HG03045 (cell line): ENCODE measurements around the gene CHID1.

Source experiments
- ATAC-seq: cut with Tn5 transposase; IDR thresholded peaks from one replicate; pipeline ENCODE4 v1.9.1; 2021; ENCODE audit warnings: mild to moderate bottlenecking, moderate library complexity; ENCODE audit not compliant: unreplicated experiment

Gene CHID1

GRCh38 chr11:910044-910588 lies 494 bp downstream of the CHID1 start:
- ATAC-seq, result no peak

GRCh38 chr11:909406-909805 lies 1.2 kb downstream of the CHID1 start:
- ATAC-seq, result no peak

- ATAC-seq, result no peak
These were observed 2.3 kb downstream of the CHID1 start for GRCh38 chr11:908273-908672.

- no peak for ATAC-seq
These were observed 2.9 kb downstream of the CHID1 start for GRCh38 chr11:907668-908067.

GRCh38 chr11:905952-906351 lies 4.7 kb downstream of the CHID1 start:
- ATAC-seq, result no peak

GRCh38 chr11:904380-904779 lies 6.2 kb downstream of the CHID1 start:
- no peak for ATAC-seq

- ATAC-seq, result no peak
These were observed 9.1 kb downstream of the CHID1 start for GRCh38 chr11:901452-902061.

- no peak for ATAC-seq
These were observed 10.1 kb downstream of the CHID1 start for GRCh38 chr11:900545-900944.

GRCh38 chr11:899724-900123 lies 10.9 kb downstream of the CHID1 start:
- no peak for ATAC-seq

GRCh38 chr11:898540-899190 lies 11.9 kb downstream of the CHID1 start:
- ATAC-seq, result no peak

GRCh38 chr11:898143-898511 lies 12.5 kb downstream of the CHID1 start:
- ATAC-seq, result no peak

GRCh38 chr11:897253-898142 lies 13.1 kb downstream of the CHID1 start:
- no peak for ATAC-seq

GRCh38 chr11:895331-896110 lies 15.1 kb downstream of the CHID1 start:
- no peak for ATAC-seq

GRCh38 chr11:894575-895201 lies 15.9 kb downstream of the CHID1 start:
- no peak for ATAC-seq

GRCh38 chr11:893008-893654 lies 17.5 kb downstream of the CHID1 start:
- no peak for ATAC-seq

- ATAC-seq, result no peak
These were observed 19.6 kb downstream of the CHID1 start for GRCh38 chr11:890794-891540.

GRCh38 chr11:889687-890475 lies 20.7 kb downstream of the CHID1 start:
- no peak for ATAC-seq

GRCh38 chr11:889257-889656 lies 21.4 kb downstream of the CHID1 start:
- ATAC-seq, result no peak
